SK-N-SH treated with all-trans-retinoic acid at 6 μM for 48 hours (cell line): Measurements from ENCODE around the gene BRD1.
"Not testable (repeated sequence)": the region's sequence is repeated elsewhere in the genome, so short reads cannot be mapped to it uniquely, and the experiment has no call there.

Source experiments
- ATAC-seq: fragments of 200-7000 bp; cut with Tn5 transposase; 3 replicates; pipeline ENCODE4 v1.9.1; 2020; ENCODE audit warnings: mild to moderate bottlenecking, moderate library complexity
- ARNTL ChIP-seq: fragments of 450-650 bp; formaldehyde crosslinking; IDR thresholded peaks from 2 replicates; pipeline ENCODE4 v1.5.0; 2020; ENCODE audit warnings: low read depth, mild to moderate bottlenecking, moderate library complexity, borderline replicate concordance
- BACH2 ChIP-seq: fragments of 250-450 bp; sonication (Bioruptor Pico); IDR thresholded peaks from 2 replicates; pipeline ENCODE4 v1.9.0; 2021; ENCODE audit warnings: mild to moderate bottlenecking, borderline replicate concordance
- ESRRG ChIP-seq: fragments of 250-450 bp; sonication (Bioruptor Pico); IDR thresholded peaks from 2 replicates; pipeline ENCODE4 v1.6.1; 2021; ENCODE audit warnings: mild to moderate bottlenecking
- GLIS3 ChIP-seq: fragments of 250-450 bp; sonication (Bioruptor Pico); IDR thresholded peaks from 2 replicates; pipeline ENCODE4 v1.5.0; 2020; ENCODE audit warnings: mild to moderate bottlenecking, moderate library complexity
- ISL1 ChIP-seq: fragments of 250-450 bp; sonication (Bioruptor Pico); IDR thresholded peaks from 2 replicates; pipeline ENCODE4 v2.1.2; 2022; ENCODE audit warnings: mild to moderate bottlenecking, moderate library complexity
- PPARA ChIP-seq: fragments of 250-450 bp; sonication (Bioruptor Pico); IDR thresholded peaks from 2 replicates; pipeline ENCODE4 v1.5.0; 2020; ENCODE audit warnings: mild to moderate bottlenecking, borderline replicate concordance
- RARB ChIP-seq: fragments of 250-450 bp; sonication (Bioruptor Pico); IDR thresholded peaks from 2 replicates; pipeline ENCODE4 v1.8.0; 2021; ENCODE audit warnings: mild to moderate bottlenecking, moderate library complexity
- TCF4 ChIP-seq: fragments of 250-450 bp; sonication (Bioruptor Pico); IDR thresholded peaks from 2 replicates; pipeline ENCODE4 v1.8.0; 2021; ENCODE audit warnings: mild to moderate bottlenecking, moderate library complexity, borderline replicate concordance
- TOX ChIP-seq: fragments of 250-450 bp; sonication (Bioruptor Pico); IDR thresholded peaks from 2 replicates; pipeline ENCODE4 v1.8.0; 2021; ENCODE audit warnings: mild to moderate bottlenecking, moderate library complexity, borderline replicate concordance
- ZC3H10 ChIP-seq: fragments of 250-450 bp; sonication (Bioruptor Pico); IDR thresholded peaks from 2 replicates; pipeline ENCODE4 v1.5.1; 2021; ENCODE audit warnings: mild to moderate bottlenecking, moderate library complexity
- ZFP3 ChIP-seq: fragments of 250-450 bp; sonication (Bioruptor Pico); IDR thresholded peaks from 2 replicates; pipeline ENCODE4 v1.5.0; 2020; ENCODE audit warnings: mild to moderate bottlenecking, moderate library complexity
- ZFP30 ChIP-seq: fragments of 450-650 bp; formaldehyde crosslinking; IDR thresholded peaks from 2 replicates; pipeline ENCODE4 v1.5.0; 2022; ENCODE audit warnings: mild to moderate bottlenecking, moderate library complexity
- ZNF70 ChIP-seq: fragments of 450-650 bp; formaldehyde crosslinking; IDR thresholded peaks from 2 replicates; pipeline ENCODE4 v1.5.0; 2020; ENCODE audit warnings: mild to moderate bottlenecking, moderate library complexity
- ZNF8 ChIP-seq: fragments of 450-650 bp; formaldehyde crosslinking; IDR thresholded peaks from 2 replicates; pipeline ENCODE4 v1.5.0; 2020; ENCODE audit warnings: mild to moderate bottlenecking, moderate library complexity
- TF ChIP-seq, protein P1 (sequence below): fragments of 250-450 bp; sonication (Bioruptor Pico); IDR thresholded peaks from 2 replicates; pipeline ENCODE4 v1.5.0; 2020; ENCODE audit warnings: mild to moderate bottlenecking, moderate library complexity
- TF ChIP-seq, protein P2 (sequence below): fragments of 250-450 bp; sonication (Bioruptor Pico); IDR thresholded peaks from 2 replicates; pipeline ENCODE4 v1.8.0; 2020; ENCODE audit warnings: mild to moderate bottlenecking, moderate library complexity, borderline replicate concordance
- TF ChIP-seq, protein P3 (sequence below): fragments of 250-450 bp; sonication (Bioruptor Pico); IDR thresholded peaks from 2 replicates; pipeline ENCODE4 v1.5.1; 2020; ENCODE audit warnings: low read depth, mild to moderate bottlenecking, moderate library complexity
- TF ChIP-seq, protein P4 (sequence below): fragments of 250-450 bp; sonication (Bioruptor Pico); IDR thresholded peaks from 2 replicates; pipeline ENCODE4 v1.8.0; 2021; ENCODE audit warnings: low read depth, mild to moderate bottlenecking, moderate library complexity, borderline replicate concordance

Gene BRD1

DNA sequence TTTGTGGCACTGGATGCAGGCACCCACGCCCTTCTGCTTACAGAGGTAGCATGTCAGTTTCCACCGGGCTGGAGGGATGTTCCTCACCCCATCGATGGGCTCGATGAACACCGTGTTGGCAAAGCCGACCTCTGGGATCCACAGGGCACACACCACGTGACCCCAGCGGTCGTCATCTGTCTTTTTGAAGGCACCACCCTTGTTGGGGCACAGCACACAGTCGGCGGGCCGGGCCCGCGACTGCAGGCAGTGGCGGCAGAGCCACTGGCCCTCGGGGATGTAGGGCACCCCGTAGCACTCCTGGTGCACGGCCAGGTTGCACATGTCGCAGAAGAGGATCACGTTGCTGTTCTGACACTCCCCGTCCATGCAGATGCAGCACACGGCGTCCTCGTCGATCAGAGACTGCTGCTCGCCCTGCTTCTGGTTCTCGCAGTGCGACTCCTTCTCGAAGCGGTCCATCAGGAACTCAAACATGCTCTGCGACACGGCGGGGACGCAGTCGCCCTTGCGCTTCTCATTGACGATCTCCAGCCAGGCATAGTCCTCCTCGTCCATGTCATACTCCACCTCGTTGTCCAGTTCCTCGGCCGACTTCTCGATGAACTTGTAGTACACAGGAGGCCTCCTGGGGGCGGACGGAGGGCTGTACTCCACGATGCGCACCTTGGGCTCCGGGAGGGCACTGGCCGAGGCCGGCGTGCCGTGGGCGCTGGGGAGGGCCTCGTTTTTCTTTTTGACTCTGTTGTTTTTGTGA is 4.2 kb downstream of the BRD1 start (continued):
- TF ChIP-seq ZC3H10 (CRISPR knock-in tag) (no peak), ISL1 (no peak), GLIS3 (CRISPR knock-in tag) (no peak), BACH2 (no peak), PPARA (CRISPR knock-in tag) (no peak)

DNA sequence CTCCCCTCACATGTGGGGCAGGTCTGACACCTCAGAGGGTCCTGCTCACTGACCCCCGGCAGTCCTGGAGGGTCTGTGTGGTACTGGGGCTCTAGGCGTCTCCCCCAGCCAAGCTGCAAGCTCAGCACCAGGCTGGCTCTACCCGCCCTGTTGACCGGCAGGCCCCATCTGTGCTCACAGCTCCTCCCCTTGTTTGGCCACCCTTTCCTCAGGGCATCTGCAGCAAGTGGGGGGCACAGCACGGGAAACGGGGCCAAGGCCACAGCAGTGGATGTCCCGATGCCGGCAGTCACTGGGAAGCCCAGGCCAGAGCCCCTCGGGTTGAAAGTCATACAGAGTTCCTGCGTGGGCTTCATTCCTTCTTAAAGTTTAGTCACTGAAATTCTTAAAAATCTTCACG is 5.9 kb downstream of the BRD1 start:
- not testable (repeated sequence) for ATAC-seq

DNA sequence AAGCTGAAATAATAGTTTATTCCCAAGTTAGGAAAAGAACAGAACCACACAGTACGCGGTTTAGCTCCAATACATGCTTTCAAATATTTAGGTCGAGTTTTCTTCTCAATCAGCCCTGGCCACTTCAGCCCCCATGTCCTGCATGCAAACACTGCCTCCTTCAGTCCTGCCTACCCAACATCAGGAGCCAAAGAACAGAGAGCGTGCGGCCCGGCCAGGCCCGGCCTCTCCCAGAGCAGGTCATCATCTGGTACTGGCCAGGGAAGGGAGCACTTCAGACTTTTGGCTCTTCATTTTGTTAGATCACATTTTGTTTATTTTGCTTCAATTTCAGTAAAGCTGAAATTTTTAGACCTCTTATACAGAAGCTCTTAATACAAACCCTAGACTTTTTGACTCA is 6.7 kb downstream of the BRD1 start:
- no peak for ATAC-seq
- TF ChIP-seq TOX (CRISPR knock-in tag) (no peak), TCF4 (CRISPR knock-in tag) (no peak), RARB (CRISPR knock-in tag) (no peak), ZFP3 (CRISPR knock-in tag) (no peak), GLIS3 (CRISPR knock-in tag) (no peak), ZNF8 (CRISPR knock-in tag) (no peak), PPARA (CRISPR knock-in tag) (no peak)
- TF ChIP-seq, protein P1, sequence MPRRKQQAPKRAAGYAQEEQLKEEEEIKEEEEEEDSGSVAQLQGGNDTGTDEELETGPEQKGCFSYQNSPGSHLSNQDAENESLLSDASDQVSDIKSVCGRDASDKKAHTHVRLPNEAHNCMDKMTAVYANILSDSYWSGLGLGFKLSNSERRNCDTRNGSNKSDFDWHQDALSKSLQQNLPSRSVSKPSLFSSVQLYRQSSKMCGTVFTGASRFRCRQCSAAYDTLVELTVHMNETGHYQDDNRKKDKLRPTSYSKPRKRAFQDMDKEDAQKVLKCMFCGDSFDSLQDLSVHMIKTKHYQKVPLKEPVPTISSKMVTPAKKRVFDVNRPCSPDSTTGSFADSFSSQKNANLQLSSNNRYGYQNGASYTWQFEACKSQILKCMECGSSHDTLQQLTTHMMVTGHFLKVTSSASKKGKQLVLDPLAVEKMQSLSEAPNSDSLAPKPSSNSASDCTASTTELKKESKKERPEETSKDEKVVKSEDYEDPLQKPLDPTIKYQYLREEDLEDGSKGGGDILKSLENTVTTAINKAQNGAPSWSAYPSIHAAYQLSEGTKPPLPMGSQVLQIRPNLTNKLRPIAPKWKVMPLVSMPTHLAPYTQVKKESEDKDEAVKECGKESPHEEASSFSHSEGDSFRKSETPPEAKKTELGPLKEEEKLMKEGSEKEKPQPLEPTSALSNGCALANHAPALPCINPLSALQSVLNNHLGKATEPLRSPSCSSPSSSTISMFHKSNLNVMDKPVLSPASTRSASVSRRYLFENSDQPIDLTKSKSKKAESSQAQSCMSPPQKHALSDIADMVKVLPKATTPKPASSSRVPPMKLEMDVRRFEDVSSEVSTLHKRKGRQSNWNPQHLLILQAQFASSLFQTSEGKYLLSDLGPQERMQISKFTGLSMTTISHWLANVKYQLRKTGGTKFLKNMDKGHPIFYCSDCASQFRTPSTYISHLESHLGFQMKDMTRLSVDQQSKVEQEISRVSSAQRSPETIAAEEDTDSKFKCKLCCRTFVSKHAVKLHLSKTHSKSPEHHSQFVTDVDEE (CRISPR knock-in tag): no peak
- TF ChIP-seq, protein P2, sequence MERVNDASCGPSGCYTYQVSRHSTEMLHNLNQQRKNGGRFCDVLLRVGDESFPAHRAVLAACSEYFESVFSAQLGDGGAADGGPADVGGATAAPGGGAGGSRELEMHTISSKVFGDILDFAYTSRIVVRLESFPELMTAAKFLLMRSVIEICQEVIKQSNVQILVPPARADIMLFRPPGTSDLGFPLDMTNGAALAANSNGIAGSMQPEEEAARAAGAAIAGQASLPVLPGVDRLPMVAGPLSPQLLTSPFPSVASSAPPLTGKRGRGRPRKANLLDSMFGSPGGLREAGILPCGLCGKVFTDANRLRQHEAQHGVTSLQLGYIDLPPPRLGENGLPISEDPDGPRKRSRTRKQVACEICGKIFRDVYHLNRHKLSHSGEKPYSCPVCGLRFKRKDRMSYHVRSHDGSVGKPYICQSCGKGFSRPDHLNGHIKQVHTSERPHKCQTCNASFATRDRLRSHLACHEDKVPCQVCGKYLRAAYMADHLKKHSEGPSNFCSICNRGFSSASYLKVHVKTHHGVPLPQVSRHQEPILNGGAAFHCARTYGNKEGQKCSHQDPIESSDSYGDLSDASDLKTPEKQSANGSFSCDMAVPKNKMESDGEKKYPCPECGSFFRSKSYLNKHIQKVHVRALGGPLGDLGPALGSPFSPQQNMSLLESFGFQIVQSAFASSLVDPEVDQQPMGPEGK (CRISPR knock-in tag): no peak
- TF ChIP-seq, protein P3, sequence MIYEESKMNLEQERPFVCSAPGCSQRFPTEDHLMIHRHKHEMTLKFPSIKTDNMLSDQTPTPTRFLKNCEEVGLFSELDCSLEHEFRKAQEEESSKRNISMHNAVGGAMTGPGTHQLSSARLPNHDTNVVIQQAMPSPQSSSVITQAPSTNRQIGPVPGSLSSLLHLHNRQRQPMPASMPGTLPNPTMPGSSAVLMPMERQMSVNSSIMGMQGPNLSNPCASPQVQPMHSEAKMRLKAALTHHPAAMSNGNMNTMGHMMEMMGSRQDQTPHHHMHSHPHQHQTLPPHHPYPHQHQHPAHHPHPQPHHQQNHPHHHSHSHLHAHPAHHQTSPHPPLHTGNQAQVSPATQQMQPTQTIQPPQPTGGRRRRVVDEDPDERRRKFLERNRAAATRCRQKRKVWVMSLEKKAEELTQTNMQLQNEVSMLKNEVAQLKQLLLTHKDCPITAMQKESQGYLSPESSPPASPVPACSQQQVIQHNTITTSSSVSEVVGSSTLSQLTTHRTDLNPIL (CRISPR knock-in tag): no peak
- TF ChIP-seq, protein P4, sequence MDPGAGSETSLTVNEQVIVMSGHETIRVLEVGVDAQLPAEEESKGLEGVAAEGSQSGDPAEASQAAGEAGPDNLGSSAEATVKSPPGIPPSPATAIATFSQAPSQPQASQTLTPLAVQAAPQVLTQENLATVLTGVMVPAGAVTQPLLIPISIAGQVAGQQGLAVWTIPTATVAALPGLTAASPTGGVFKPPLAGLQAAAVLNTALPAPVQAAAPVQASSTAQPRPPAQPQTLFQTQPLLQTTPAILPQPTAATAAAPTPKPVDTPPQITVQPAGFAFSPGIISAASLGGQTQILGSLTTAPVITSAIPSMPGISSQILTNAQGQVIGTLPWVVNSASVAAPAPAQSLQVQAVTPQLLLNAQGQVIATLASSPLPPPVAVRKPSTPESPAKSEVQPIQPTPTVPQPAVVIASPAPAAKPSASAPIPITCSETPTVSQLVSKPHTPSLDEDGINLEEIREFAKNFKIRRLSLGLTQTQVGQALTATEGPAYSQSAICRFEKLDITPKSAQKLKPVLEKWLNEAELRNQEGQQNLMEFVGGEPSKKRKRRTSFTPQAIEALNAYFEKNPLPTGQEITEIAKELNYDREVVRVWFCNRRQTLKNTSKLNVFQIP (CRISPR knock-in tag): no peak
- TF ChIP-seq, all 23 proteins: peak for 0

DNA sequence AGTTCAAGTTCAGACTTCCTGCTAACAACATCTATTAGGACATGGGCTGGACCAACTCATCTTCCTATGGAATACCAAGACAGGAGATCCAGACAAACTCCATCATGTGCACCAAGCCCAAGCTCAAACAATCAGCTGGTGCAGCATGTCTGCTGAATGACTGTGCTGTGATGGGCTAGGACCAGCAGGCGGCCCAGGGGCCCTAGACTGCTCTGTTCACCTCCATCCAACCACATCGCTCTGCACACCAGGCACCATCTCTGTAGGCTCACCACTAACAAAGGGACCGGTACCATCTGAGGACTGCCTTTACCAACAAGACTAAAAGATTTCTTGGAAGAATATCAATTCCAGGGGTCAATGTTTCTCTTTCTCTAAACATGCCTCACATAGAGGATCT is 10.3 kb downstream of the BRD1 start:
- ATAC-seq: no peak
- TF ChIP-seq ZFP30 (CRISPR knock-in tag): no peak
- no peak for TF ChIP-seq PPARA (CRISPR knock-in tag)

DNA sequence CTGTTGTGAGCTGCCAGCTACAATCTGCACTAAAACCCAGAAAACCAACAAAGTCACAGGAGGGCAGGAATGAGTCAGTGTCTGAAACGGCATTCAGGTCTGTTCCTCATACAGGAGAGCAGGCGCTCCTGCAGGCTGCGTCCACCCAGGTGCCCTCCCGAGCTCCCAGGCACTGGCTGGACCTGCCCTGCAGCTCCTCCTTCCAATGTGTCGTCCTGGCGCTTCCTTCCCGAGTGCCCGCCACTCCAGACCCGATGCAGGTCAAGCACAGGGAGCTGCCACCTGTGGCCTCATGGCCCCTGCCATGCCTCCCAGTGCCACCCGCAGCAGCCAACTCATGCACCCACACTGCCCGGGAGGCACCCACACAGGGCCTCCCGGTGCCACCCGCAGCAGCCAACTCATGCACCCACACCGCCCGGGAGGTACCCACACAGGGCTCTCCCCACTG is 12.0 kb downstream of the BRD1 start:
- ATAC-seq: no peak
- no peak for TF ChIP-seq TCF4 (CRISPR knock-in tag)
- TF ChIP-seq, protein P4 (CRISPR knock-in tag): no peak
- no peak for TF ChIP-seq ZFP30 (CRISPR knock-in tag)
- TF ChIP-seq ESRRG (CRISPR knock-in tag): no peak
- TF ChIP-seq ARNTL (CRISPR knock-in tag): no peak
- no peak for TF ChIP-seq ZC3H10 (CRISPR knock-in tag)
- TF ChIP-seq PPARA (CRISPR knock-in tag): no peak
- TF ChIP-seq RARB (CRISPR knock-in tag): no peak
- no peak for TF ChIP-seq BACH2
- no peak for TF ChIP-seq GLIS3 (CRISPR knock-in tag)
- no peak for TF ChIP-seq TOX (CRISPR knock-in tag)
- TF ChIP-seq ZNF8 (CRISPR knock-in tag): no peak
- TF ChIP-seq, protein P3 (CRISPR knock-in tag): no peak
- TF ChIP-seq, protein P1 (CRISPR knock-in tag): no peak
- no peak for TF ChIP-seq ZNF70 (CRISPR knock-in tag)
